Measurements from ENCODE around the gene NUBP2. TPM values are rescaled to one million over a fixed set of nuclear protein-coding genes. Genes with fewer than 3 reads are reported as not detected.

NUBP2 gene
- total RNA-seq, 1 experiment from 2014 or later, result 69.4 TPM

GRCh38 chr16:1790261-1790610 is 7.5 kb downstream of the NUBP2 start:
- Mint-ChIP-seq H3K27me3 (ENCODE audit: low read depth) (no peaks in the 10 kb centered on the region), H3K36me3 (ENCODE audit: insufficient read depth in 1 of 3, low read depth in 3 of 3) (peaks cover 5 to 17% (median 8%) of the 10 kb centered on the region in 3 experiments; a peak in 6 of 7 replicates), H3K4me1 (no peaks in the 10 kb centered on the region), H3K9me3 (no peaks in the 10 kb centered on the region), H3K27ac (no peak overlapping the region), H3K4me3 (no peak overlapping the region)
- Histone ChIP-seq H2BK5ac (ENCODE audit: insufficient read length, low read length) (no peak overlapping the region), H3K23ac (ENCODE audit: insufficient read length, low read depth, low read length) (no peak overlapping the region), H2BK15ac (ENCODE audit: low read depth, low read length) (no peak overlapping the region), H3K9ac (ENCODE audit: extremely low read depth, insufficient read length, low read length) (no peak overlapping the region), H4K91ac (ENCODE audit: insufficient read length, low read depth, low read length) (no peak overlapping the region), H2BK20ac (ENCODE audit: low read depth, low read length, poor library complexity, severe bottlenecking) (no peak overlapping the region), H3K27me3 (ENCODE audit: insufficient read depth, low read length) (no peaks in the 10 kb centered on the region), H2BK12ac (ENCODE audit: insufficient read length, low read depth, low read length) (no peak overlapping the region), H3K9me3 (ENCODE audit: control insufficient read depth, low read depth, low read length) (no peaks in the 10 kb centered on the region), H3K23me2 (ENCODE audit: insufficient read length, low read depth, low read length, poor library complexity, severe bottlenecking) (no peaks in the 10 kb centered on the region), H3T11ph (ENCODE audit: low read length) (no peak overlapping the region), H4K5ac (ENCODE audit: insufficient read length, low read depth, low read length) (no peak overlapping the region), H3K14ac (ENCODE audit: insufficient read depth, low read length) (no peak overlapping the region), H4K20me1 (ENCODE audit: control insufficient read depth, insufficient read depth, insufficient read length) (no peaks in the 10 kb centered on the region), H3K56ac (ENCODE audit: insufficient read length, low read depth, low read length) (no peak overlapping the region), H3K79me1 (ENCODE audit: insufficient read depth, low read depth, low read length, poor library complexity, severe bottlenecking) (peaks cover 3% of the 10 kb centered on the region), H3K27ac (ENCODE audit: insufficient read length, low read depth, low read length) (no peak overlapping the region), H3K4me2 (ENCODE audit: insufficient read depth, insufficient read length, low read length) (no peak overlapping the region), H3K4ac (ENCODE audit: low read depth, low read length) (no peak overlapping the region), H2AK5ac (ENCODE audit: insufficient read length, low read length) (no peak overlapping the region), H2BK120ac (ENCODE audit: low read depth, low read length, poor library complexity, severe bottlenecking) (no peak overlapping the region), H3K4me1 (ENCODE audit: insufficient read depth, low read length) (no peaks in the 10 kb centered on the region), H4K8ac (replicated peaks; ENCODE audit: insufficient read length, low read depth, low read length) (no peak overlapping the region), H3K18ac (ENCODE audit: insufficient read length, low read depth, low read length) (no peak overlapping the region), H2AFZ (ENCODE audit: low read length) (no peak overlapping the region), H3K79me2 (ENCODE audit: insufficient read depth, low read length) (peaks cover 2% of the 10 kb centered on the region; the same call in 1 of the 2 replicates)
- WGBS (ENCODE audit: extremely low coverage, insufficient read length, low lambda C conversion rate), result no CpG with 5 or more reads among the region's 15 CpGs
- no peak for TF ChIP-seq CTCF (conservative IDR thresholded peaks at IDR 0.05)
- DNase-seq, result no peak

All from H9 (cell line).